ENCODE measurements around the gene PYROXD2. TPM values are rescaled to one million over a fixed set of nuclear protein-coding genes. Genes with fewer than 3 reads are reported as not detected.

The PYROXD2 gene
- total RNA-seq, 1 donor from 2014 or later, result 5.6 TPM

GRCh38 chr10:98402478-98402877 lies 12.5 kb downstream of the PYROXD2 start:
- H3K36me3 ChIP-seq, result peaks cover 15 to 44% of the 10 kb centered on the region in 2 donors
- no peak overlapping the region for H3K27ac ChIP-seq
- TF ChIP-seq, protein P1, sequence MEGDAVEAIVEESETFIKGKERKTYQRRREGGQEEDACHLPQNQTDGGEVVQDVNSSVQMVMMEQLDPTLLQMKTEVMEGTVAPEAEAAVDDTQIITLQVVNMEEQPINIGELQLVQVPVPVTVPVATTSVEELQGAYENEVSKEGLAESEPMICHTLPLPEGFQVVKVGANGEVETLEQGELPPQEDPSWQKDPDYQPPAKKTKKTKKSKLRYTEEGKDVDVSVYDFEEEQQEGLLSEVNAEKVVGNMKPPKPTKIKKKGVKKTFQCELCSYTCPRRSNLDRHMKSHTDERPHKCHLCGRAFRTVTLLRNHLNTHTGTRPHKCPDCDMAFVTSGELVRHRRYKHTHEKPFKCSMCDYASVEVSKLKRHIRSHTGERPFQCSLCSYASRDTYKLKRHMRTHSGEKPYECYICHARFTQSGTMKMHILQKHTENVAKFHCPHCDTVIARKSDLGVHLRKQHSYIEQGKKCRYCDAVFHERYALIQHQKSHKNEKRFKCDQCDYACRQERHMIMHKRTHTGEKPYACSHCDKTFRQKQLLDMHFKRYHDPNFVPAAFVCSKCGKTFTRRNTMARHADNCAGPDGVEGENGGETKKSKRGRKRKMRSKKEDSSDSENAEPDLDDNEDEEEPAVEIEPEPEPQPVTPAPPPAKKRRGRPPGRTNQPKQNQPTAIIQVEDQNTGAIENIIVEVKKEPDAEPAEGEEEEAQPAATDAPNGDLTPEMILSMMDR (IDR thresholded peaks at IDR 0.05), result no peak
- no peak for DNase-seq (ENCODE audit: low spot score in 2 of 2)
- H3K4me3 ChIP-seq, result no peak overlapping the region
- intact Hi-C loops (cut with DNase I), result no loop called here
- no peaks in the 10 kb centered on the region for H3K9me3 ChIP-seq
- no peaks in the 10 kb centered on the region for H3K4me1 ChIP-seq
- H3K27me3 ChIP-seq, result no peaks in the 10 kb centered on the region

GRCh38 chr10:98400482-98400881 lies 14.5 kb downstream of the PYROXD2 start:
- peaks cover 32 to 59% of the 10 kb centered on the region in 2 donors for H3K36me3 ChIP-seq
- intact Hi-C loops (cut with DNase I), result no loop called here
- TF ChIP-seq, protein P1 (IDR thresholded peaks at IDR 0.05), result no peak
- H3K27ac ChIP-seq, result no peak overlapping the region
- H3K9me3 ChIP-seq, result no peaks in the 10 kb centered on the region
- H3K4me1 ChIP-seq, result no peaks in the 10 kb centered on the region
- DNase-seq (ENCODE audit: low spot score in 2 of 2), result no peak
- H3K27me3 ChIP-seq, result no peaks in the 10 kb centered on the region
- H3K4me3 ChIP-seq, result no peak overlapping the region

DNA sequence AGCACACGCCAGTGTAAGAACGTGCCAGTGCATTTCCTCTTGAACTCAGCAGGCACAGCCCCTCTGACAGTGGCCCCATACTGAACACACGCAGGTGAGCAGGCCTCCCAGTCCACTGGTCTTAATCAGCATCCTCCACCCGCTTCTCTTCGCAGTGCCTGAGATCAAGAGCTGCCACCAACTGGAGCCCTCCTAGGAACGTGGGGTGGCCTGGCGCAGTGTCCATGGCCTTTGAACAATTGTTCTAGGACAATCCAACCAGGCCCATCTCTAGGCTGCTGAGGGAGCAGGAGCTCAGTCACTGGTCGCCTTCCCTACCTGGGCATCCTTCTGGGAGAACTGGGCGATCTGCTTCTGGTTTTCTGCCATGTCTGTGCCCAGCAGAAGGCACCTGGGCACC lies 15.2 kb downstream of the PYROXD2 start:
- Histone ChIP-seq H3K9me3 (no peaks in the 10 kb centered on the region), H3K36me3 (peaks cover 32 to 59% of the 10 kb centered on the region in 2 donors), H3K27ac (no peak overlapping the region), H3K4me1 (no peaks in the 10 kb centered on the region), H3K4me3 (no peak overlapping the region), H3K27me3 (no peaks in the 10 kb centered on the region)
- TF ChIP-seq, protein P1 (IDR thresholded peaks at IDR 0.05), result no peak
- no peak for DNase-seq (ENCODE audit: low spot score in 2 of 2)
- intact Hi-C loops (cut with DNase I), result no loop called here

DNA sequence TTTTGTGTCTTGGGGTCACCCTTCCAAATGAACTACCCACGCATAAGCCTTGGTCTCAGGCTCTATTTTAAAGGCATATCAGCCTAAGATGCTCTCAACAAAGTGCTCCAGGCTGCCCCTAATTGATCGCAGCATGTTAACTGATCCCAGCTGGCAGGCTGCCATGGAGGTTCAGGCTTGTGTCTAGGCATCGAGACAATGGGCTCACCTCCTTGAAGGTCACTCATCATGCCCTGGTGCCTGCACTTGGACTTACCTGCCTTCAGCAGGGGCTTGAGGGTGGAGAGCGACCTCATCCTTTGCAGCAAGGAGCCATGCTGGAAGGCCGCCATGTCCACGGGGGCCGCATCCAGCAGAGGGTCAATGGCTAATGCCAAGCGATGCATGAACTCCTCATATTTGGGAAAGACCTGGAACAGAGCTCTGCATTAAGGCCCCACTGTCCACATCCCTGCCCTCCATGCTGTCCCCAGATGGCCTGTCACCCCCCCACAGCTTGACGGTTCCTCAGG lies 17.8 kb downstream of the PYROXD2 start:
- TF ChIP-seq, protein P1 (IDR thresholded peaks at IDR 0.05), result no peak
- intact Hi-C loops (cut with DNase I), result no loop called here
- H3K27ac ChIP-seq, result no peak overlapping the region
- DNase-seq (ENCODE audit: low spot score in 2 of 2), result no peak
- no peak overlapping the region for H3K4me3 ChIP-seq
- H3K36me3 ChIP-seq, result peaks cover 32 to 45% of the 10 kb centered on the region in 2 donors
- no peaks in the 10 kb centered on the region for H3K27me3 ChIP-seq
- H3K4me1 ChIP-seq, result peaks cover 0 to 1% of the 10 kb centered on the region in 2 donors
- no peaks in the 10 kb centered on the region for H3K9me3 ChIP-seq

GRCh38 chr10:98396096-98397063 lies 18.6 kb downstream of the PYROXD2 start:
- no peaks in the 10 kb centered on the region for H3K27me3 ChIP-seq
- H3K9me3 ChIP-seq, result no peaks in the 10 kb centered on the region
- H3K4me3 ChIP-seq, result no peak overlapping the region
- H3K27ac ChIP-seq, result no peak overlapping the region
- no peak for DNase-seq (ENCODE audit: low spot score in 2 of 2)
- TF ChIP-seq, protein P1 (IDR thresholded peaks at IDR 0.05), result no peak
- intact Hi-C loops (cut with DNase I), result no loop called here
- H3K36me3 ChIP-seq, result peaks cover 32 to 43% of the 10 kb centered on the region in 2 donors
- H3K4me1 ChIP-seq, result peaks cover 0 to 9% of the 10 kb centered on the region in 2 donors

All from ascending aorta (tissue), 2 donors.